Measurements from ENCODE around the gene STS. TPM values are rescaled to one million over a fixed set of nuclear protein-coding genes. Genes with fewer than 3 reads are reported as not detected.

Gene STS
- total and polyA plus RNA-seq, 2 of the 4 experiments (the other 2 are of a cell fraction), result 2.6 to 3.4 TPM

GRCh38 chrX:7139202-7140081, 8.1 kb upstream of the STS start:
- H2BK120ac ChIP-seq (ENCODE audit: low read depth, low read length), result peak overlapping the region; percentile 40
- no TSS peak for BruUV-seq (replicated peaks)
- no peaks in the 10 kb centered on the region for H3K9me3 ChIP-seq (ENCODE audit: control insufficient read depth, insufficient read depth, low read length)
- no CpG with 5 or more reads among the region's 9 CpGs for WGBS, 2 experiments (ENCODE audit: extremely low coverage in 2 of 2, insufficient read length in 1 of 2)
- H3K23ac ChIP-seq (ENCODE audit: low read depth, low read length), result peak overlapping the region; percentile 49; the same call in 1 of the 2 replicates
- peaks cover 25 to 61% of the 10 kb centered on the region in 2 experiments for H3K79me1 ChIP-seq (ENCODE audit: low read depth in 1 of 2, low read length in 2 of 2)
- peak overlapping the region; percentile 65 for H3K4ac ChIP-seq (ENCODE audit: low read depth, low read length)
- H3K36me3 ChIP-seq (ENCODE audit: control insufficient read depth, insufficient read depth, low read length), result no peaks in the 10 kb centered on the region
- H3K18ac ChIP-seq (ENCODE audit: low read depth, low read length), result no peak overlapping the region
- no peaks in the 10 kb centered on the region for H3K27me3 ChIP-seq (ENCODE audit: control insufficient read depth, insufficient read depth, low read length)
- CTCF ChIA-PET, result no interaction called here
- no peak overlapping the region for H3K4me2 ChIP-seq (ENCODE audit: low read depth, low read length)
- no peak overlapping the region for H3K9ac ChIP-seq (ENCODE audit: low read depth, low read length)
- H4K8ac ChIP-seq (ENCODE audit: low read depth in 2 of 2, low read length in 2 of 2), result peak overlapping the region in 1 of 2 experiments; percentile 58; a peak in 2 of 4 replicates
- no peak overlapping the region for H3K4me3 ChIP-seq (ENCODE audit: insufficient read depth, low read depth, low read length)
- peaks cover 17% of the 10 kb centered on the region for H4K20me1 ChIP-seq (ENCODE audit: insufficient read depth, low read length)
- H3K27ac ChIP-seq (ENCODE audit: insufficient read depth, low read length), result peak overlapping the region; percentile 13
- no peak overlapping the region for H4K5ac ChIP-seq (ENCODE audit: low read depth, low read length)
- intact Hi-C loops (cut with micrococcal nuclease) (no loop called here), dilution Hi-C loops (cut with HindIII; ENCODE audit: low sequenced_read_pairs, unreplicated experiment) (no loop called here), in situ Hi-C loops (cut with MboI; ENCODE audit: low sequenced_read_pairs) (no loop called here)
- ATAC-seq (ENCODE audit: low read depth) (peak; percentile 88), DNase-seq (peak; percentile 92)
- peak overlapping the region; percentile 46 for H2BK20ac ChIP-seq (ENCODE audit: low read depth, low read length)
- H4K91ac ChIP-seq (ENCODE audit: insufficient read depth, low read depth, low read length), result peak overlapping the region; percentile 51; the same call in 1 of the 2 replicates
- H2AK5ac ChIP-seq (ENCODE audit: low read depth, low read length), result peak overlapping the region; percentile 97
- no peak overlapping the region for H3K56ac ChIP-seq (ENCODE audit: extremely low read depth, insufficient read depth, low read length)
- H3K4me1 ChIP-seq (ENCODE audit: control insufficient read depth, insufficient read depth, low read length), result peaks cover 6% of the 10 kb centered on the region
- H2AK9ac ChIP-seq (replicated peaks; ENCODE audit: low read depth, low read length, poor library complexity), result peak overlapping the region; percentile 79
- TF ChIP-seq BHLHE40 (IDR thresholded peaks at IDR 0.05; ENCODE audit: low read depth, low read length) (peak; percentile 33; the same call in 1 of the 2 replicates), NFE2L2 (IDR thresholded peaks at IDR 0.05; ENCODE audit: low read depth, low read length) (no peak), SMC3 (IDR thresholded peaks at IDR 0.05; ENCODE audit: low read depth, low read length) (no peak), FOS (IDR thresholded peaks at IDR 0.05; ENCODE audit: low read depth, low read length) (peak; percentile 52), CHD1 (IDR thresholded peaks at IDR 0.05; ENCODE audit: low read depth, low read length) (no peak), MXI1 (IDR thresholded peaks at IDR 0.05; ENCODE audit: borderline replicate concordance, low read depth, low read length) (peak; percentile 84), MAZ (IDR thresholded peaks at IDR 0.05; ENCODE audit: borderline replicate concordance, low read depth, low read length) (no peak)
- peaks cover 13% of the 10 kb centered on the region for H3K9me1 ChIP-seq (ENCODE audit: insufficient read depth, low read length)
- H2BK5ac ChIP-seq (ENCODE audit: low read depth, low read length, poor library complexity, severe bottlenecking), result peak overlapping the region; percentile 17
- peak overlapping the region; percentile 51 for H3K14ac ChIP-seq (replicated peaks; ENCODE audit: low read depth, low read length)
- POLR2A ChIA-PET (ENCODE audit: unreplicated experiment), result no interaction called here
- peak overlapping the region; percentile 60; the same call in 1 of the 3 replicates for H2BK15ac ChIP-seq (ENCODE audit: low read depth, low read length)
- peak overlapping the region; percentile 60 for H2AFZ ChIP-seq (replicated peaks; ENCODE audit: low read length, poor library complexity)

All from IMR-90 (cell line).